ENCODE measurements around the gene OCA2.

Gene OCA2

GRCh38 chr15:27863000-27863399 is 236.1 kb downstream of the OCA2 start:
- H3K4me1 ChIP-seq (ENCODE audit: insufficient read depth, low read length, severe bottlenecking): no peaks in the 10 kb centered on the region
- H3K27ac ChIP-seq (ENCODE audit: low read depth, low read length, poor library complexity, severe bottlenecking): no peak overlapping the region
- H3K27me3 ChIP-seq (ENCODE audit: insufficient read depth, low read length): no peaks in the 10 kb centered on the region
- no peaks in the 10 kb centered on the region for H3K36me3 ChIP-seq (ENCODE audit: insufficient read depth, low read length)
- no peaks in the 10 kb centered on the region for H3F3A ChIP-seq (ENCODE audit: insufficient read depth, low read length)
- H3K4me3 ChIP-seq (ENCODE audit: low read depth, low read length, poor library complexity, severe bottlenecking): no peak overlapping the region
- H3K9me3 ChIP-seq (ENCODE audit: low read length): no peaks in the 10 kb centered on the region
- TF ChIP-seq CTCF (IDR thresholded peaks at IDR 0.05; ENCODE audit: low read length) (no peak), EZH2 (IDR thresholded peaks at IDR 0.05; ENCODE audit: borderline replicate concordance, low read length) (no peak)
- H3K79me2 ChIP-seq (ENCODE audit: insufficient read depth, low read length): no peaks in the 10 kb centered on the region
- H3K4me2 ChIP-seq (ENCODE audit: low read length): no peak overlapping the region
- no peak overlapping the region for H2AFZ ChIP-seq (ENCODE audit: low read length)
- H3K9ac ChIP-seq (ENCODE audit: low read length): no peak overlapping the region
- no peaks in the 10 kb centered on the region for H3K9me2 ChIP-seq (ENCODE audit: low read depth, low read length)
- no peaks in the 10 kb centered on the region for H4K20me1 ChIP-seq (ENCODE audit: insufficient read depth, low read length)

GRCh38 chr15:27861171-27861570 is 237.9 kb downstream of the OCA2 start:
- Histone ChIP-seq H3K9me3 (ENCODE audit: low read length) (no peaks in the 10 kb centered on the region), H3K27me3 (ENCODE audit: insufficient read depth, low read length) (no peaks in the 10 kb centered on the region), H3K4me1 (ENCODE audit: insufficient read depth, low read length, severe bottlenecking) (no peaks in the 10 kb centered on the region), H3K9me2 (ENCODE audit: low read depth, low read length) (no peaks in the 10 kb centered on the region), H2AFZ (ENCODE audit: low read length) (no peak overlapping the region), H3K4me3 (ENCODE audit: low read depth, low read length, poor library complexity, severe bottlenecking) (no peak overlapping the region), H3F3A (ENCODE audit: insufficient read depth, low read length) (no peaks in the 10 kb centered on the region), H3K27ac (ENCODE audit: low read depth, low read length, poor library complexity, severe bottlenecking) (no peak overlapping the region), H4K20me1 (ENCODE audit: insufficient read depth, low read length) (no peaks in the 10 kb centered on the region), H3K79me2 (ENCODE audit: insufficient read depth, low read length) (no peaks in the 10 kb centered on the region), H3K9ac (ENCODE audit: low read length) (no peak overlapping the region), H3K4me2 (ENCODE audit: low read length) (no peak overlapping the region), H3K36me3 (ENCODE audit: insufficient read depth, low read length) (no peaks in the 10 kb centered on the region)
- no peak for TF ChIP-seq EZH2 (IDR thresholded peaks at IDR 0.05; ENCODE audit: borderline replicate concordance, low read length)
- TF ChIP-seq CTCF (IDR thresholded peaks at IDR 0.05; ENCODE audit: low read length): no peak

GRCh38 chr15:27855137-27855536 is 244.0 kb downstream of the OCA2 start:
- no peaks in the 10 kb centered on the region for H4K20me1 ChIP-seq (ENCODE audit: insufficient read depth, low read length)
- no peaks in the 10 kb centered on the region for H3K79me2 ChIP-seq (ENCODE audit: insufficient read depth, low read length)
- no peak overlapping the region for H2AFZ ChIP-seq (ENCODE audit: low read length)
- no peaks in the 10 kb centered on the region for H3K4me1 ChIP-seq (ENCODE audit: insufficient read depth, low read length, severe bottlenecking)
- H3K27ac ChIP-seq (ENCODE audit: low read depth, low read length, poor library complexity, severe bottlenecking): no peak overlapping the region
- no peaks in the 10 kb centered on the region for H3K9me3 ChIP-seq (ENCODE audit: low read length)
- no peak overlapping the region for H3K9ac ChIP-seq (ENCODE audit: low read length)
- H3K4me3 ChIP-seq (ENCODE audit: low read depth, low read length, poor library complexity, severe bottlenecking): no peak overlapping the region
- no peak for TF ChIP-seq CTCF (IDR thresholded peaks at IDR 0.05; ENCODE audit: low read length)
- TF ChIP-seq EZH2 (IDR thresholded peaks at IDR 0.05; ENCODE audit: borderline replicate concordance, low read length): no peak
- no peaks in the 10 kb centered on the region for H3K27me3 ChIP-seq (ENCODE audit: insufficient read depth, low read length)
- no peaks in the 10 kb centered on the region for H3K36me3 ChIP-seq (ENCODE audit: insufficient read depth, low read length)
- no peaks in the 10 kb centered on the region for H3F3A ChIP-seq (ENCODE audit: insufficient read depth, low read length)
- no peaks in the 10 kb centered on the region for H3K9me2 ChIP-seq (ENCODE audit: low read depth, low read length)
- no peak overlapping the region for H3K4me2 ChIP-seq (ENCODE audit: low read length)
